K562 (cell line): ENCODE data around the gene ANO6.

ENCODE experiments used
- GTF2E2 ChIP-seq: fragments of 200-800 bp; sonication (Bioruptor generic); IDR thresholded peaks from 2 replicates; pipeline ENCODE4 v1.6.1; 2016; ENCODE audit warnings: missing genetic modification characterization, missing compliant biosample characterization
- HDAC6 ChIP-seq: IDR thresholded peaks from 2 replicates; pipeline ENCODE4 v1.6.1; 2012; ENCODE audit warnings: low read depth, mild to moderate bottlenecking, control low read depth, inconsistent platforms, low read length, moderate library complexity
- KDM1A ChIP-seq, 2 experiments: fragments of 450-650 bp; IDR thresholded peaks; 2 replicates each; pipeline ENCODE4 v1.6.1; 2016; ENCODE audit warnings: mild to moderate bottlenecking in 2 of 2
- KLF16 ChIP-seq: IDR thresholded peaks from 2 replicates; pipeline ENCODE4 v1.6.1; 2016; ENCODE audit warnings: antibody characterized with exemption
- PHF8 ChIP-seq: fragments of 200-600 bp; sonication (generic); IDR thresholded peaks from 2 replicates; pipeline ENCODE4 v1.6.1; 2012; ENCODE audit warnings: mixed run types, mild to moderate bottlenecking, inconsistent platforms, low read length, moderate library complexity, borderline replicate concordance
- POLR2A ChIP-seq: fragments of 450-650 bp; conservative IDR thresholded peaks from 2 replicates; pipeline ENCODE4 v1.6.1; 2016
- TAF1 ChIP-seq: IDR thresholded peaks from 2 replicates; pipeline ENCODE4 v1.6.1; 2011; ENCODE audit warnings: mild to moderate bottlenecking, low read length, moderate library complexity; ENCODE audit not compliant: insufficient read depth, control insufficient read depth, severe bottlenecking; ENCODE audit errors: extremely low read depth
- U2AF1 ChIP-seq: fragments of 200-400 bp; formaldehyde crosslinking; optimal IDR thresholded peaks from 2 replicates; pipeline ENCODE3; 2017; ENCODE audit warnings: mild to moderate bottlenecking, low read depth, low read length, moderate library complexity
- TF ChIP-seq, protein P1 (sequence below), 3 experiments: IDR thresholded peaks in 2 of 3; conservative IDR thresholded peaks in 1 of 3; 2 replicates each; pipeline ENCODE4 v1.5.1; 2011 to 2012; ENCODE audit warnings: low read length in 3 of 3, mild to moderate bottlenecking in 3 of 3, control low read depth in 2 of 3, improper control_type of control experiment in 1 of 3, inconsistent platforms in 1 of 3, low read depth in 1 of 3, mixed read lengths in 1 of 3, moderate library complexity in 1 of 3; ENCODE audit not compliant: insufficient read depth in 2 of 3
- TF ChIP-seq, protein P2 (sequence below): sonication (generic); formaldehyde crosslinking; IDR thresholded peaks from 2 replicates; pipeline ENCODE4 v1.8.1; 2023; ENCODE audit warnings: mild to moderate bottlenecking, missing genetic modification reagents
- TF ChIP-seq, protein P3 (sequence below), 2 experiments: fragments of 450-650 bp; formaldehyde crosslinking in 1 of 2; IDR thresholded peaks; 2 replicates each; pipeline versions ENCODE4 v1.4.0 to v1.6.1; 2014 to 2020; ENCODE audit warnings: mild to moderate bottlenecking in 2 of 2, borderline replicate concordance in 1 of 2, low read depth in 1 of 2

DNA sequence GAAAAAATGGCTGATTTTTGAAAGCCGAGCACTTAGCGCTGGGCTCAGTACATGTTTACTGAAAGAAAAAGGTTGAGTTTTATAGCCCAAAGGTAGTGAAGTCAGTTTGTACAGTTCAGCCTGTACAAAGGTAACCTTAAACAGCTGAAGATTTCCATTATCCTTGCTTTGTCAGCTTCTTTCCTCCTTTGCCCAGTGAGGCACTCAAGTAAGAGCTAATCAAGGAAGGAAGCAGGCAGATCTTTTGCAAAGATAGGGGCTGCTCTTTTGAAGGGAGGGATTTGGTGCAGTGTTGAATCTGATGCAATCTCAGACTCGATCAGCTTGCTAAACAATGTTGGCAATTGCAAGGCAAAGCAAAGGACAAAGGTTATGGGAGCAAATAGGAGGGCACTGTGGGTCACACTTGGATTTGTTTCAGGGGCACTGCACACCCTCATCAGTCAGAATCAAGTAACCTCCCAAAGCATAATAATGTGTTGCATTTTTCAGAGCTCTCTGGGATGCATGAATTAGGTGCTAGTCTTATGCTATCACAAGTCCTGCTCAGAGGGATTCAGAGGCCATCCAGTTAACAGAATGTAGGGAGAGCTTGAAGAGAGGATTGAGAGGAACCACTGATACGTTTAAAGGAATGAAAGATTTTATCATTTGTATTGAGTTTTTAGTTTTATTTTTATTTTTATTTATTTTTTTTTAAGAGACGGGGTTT, 44.4 kb downstream of the ANO6 start:
- TF ChIP-seq GTF2E2 (tag) (no peak), HDAC6 (no peak), TAF1 (no peak), KLF16 (no peak), POLR2A (no peak), KDM1A (IDR thresholded peaks at IDR 0.05) (no peak), U2AF1 (no peak), PHF8 (no peak)
- TF ChIP-seq, protein P1, sequence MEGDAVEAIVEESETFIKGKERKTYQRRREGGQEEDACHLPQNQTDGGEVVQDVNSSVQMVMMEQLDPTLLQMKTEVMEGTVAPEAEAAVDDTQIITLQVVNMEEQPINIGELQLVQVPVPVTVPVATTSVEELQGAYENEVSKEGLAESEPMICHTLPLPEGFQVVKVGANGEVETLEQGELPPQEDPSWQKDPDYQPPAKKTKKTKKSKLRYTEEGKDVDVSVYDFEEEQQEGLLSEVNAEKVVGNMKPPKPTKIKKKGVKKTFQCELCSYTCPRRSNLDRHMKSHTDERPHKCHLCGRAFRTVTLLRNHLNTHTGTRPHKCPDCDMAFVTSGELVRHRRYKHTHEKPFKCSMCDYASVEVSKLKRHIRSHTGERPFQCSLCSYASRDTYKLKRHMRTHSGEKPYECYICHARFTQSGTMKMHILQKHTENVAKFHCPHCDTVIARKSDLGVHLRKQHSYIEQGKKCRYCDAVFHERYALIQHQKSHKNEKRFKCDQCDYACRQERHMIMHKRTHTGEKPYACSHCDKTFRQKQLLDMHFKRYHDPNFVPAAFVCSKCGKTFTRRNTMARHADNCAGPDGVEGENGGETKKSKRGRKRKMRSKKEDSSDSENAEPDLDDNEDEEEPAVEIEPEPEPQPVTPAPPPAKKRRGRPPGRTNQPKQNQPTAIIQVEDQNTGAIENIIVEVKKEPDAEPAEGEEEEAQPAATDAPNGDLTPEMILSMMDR (IDR thresholded peaks at IDR 0.05 in 2 of 3, conservative IDR thresholded peaks at IDR 0.05 in 1 of 3; ENCODE audit: insufficient read depth in 2 of 3, low read depth in 1 of 3, low read length in 3 of 3) = no peak
- TF ChIP-seq, protein P2, sequence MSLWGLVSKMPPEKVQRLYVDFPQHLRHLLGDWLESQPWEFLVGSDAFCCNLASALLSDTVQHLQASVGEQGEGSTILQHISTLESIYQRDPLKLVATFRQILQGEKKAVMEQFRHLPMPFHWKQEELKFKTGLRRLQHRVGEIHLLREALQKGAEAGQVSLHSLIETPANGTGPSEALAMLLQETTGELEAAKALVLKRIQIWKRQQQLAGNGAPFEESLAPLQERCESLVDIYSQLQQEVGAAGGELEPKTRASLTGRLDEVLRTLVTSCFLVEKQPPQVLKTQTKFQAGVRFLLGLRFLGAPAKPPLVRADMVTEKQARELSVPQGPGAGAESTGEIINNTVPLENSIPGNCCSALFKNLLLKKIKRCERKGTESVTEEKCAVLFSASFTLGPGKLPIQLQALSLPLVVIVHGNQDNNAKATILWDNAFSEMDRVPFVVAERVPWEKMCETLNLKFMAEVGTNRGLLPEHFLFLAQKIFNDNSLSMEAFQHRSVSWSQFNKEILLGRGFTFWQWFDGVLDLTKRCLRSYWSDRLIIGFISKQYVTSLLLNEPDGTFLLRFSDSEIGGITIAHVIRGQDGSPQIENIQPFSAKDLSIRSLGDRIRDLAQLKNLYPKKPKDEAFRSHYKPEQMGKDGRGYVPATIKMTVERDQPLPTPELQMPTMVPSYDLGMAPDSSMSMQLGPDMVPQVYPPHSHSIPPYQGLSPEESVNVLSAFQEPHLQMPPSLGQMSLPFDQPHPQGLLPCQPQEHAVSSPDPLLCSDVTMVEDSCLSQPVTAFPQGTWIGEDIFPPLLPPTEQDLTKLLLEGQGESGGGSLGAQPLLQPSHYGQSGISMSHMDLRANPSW (CRISPR knock-in tag) = no peak
- TF ChIP-seq, protein P3, sequence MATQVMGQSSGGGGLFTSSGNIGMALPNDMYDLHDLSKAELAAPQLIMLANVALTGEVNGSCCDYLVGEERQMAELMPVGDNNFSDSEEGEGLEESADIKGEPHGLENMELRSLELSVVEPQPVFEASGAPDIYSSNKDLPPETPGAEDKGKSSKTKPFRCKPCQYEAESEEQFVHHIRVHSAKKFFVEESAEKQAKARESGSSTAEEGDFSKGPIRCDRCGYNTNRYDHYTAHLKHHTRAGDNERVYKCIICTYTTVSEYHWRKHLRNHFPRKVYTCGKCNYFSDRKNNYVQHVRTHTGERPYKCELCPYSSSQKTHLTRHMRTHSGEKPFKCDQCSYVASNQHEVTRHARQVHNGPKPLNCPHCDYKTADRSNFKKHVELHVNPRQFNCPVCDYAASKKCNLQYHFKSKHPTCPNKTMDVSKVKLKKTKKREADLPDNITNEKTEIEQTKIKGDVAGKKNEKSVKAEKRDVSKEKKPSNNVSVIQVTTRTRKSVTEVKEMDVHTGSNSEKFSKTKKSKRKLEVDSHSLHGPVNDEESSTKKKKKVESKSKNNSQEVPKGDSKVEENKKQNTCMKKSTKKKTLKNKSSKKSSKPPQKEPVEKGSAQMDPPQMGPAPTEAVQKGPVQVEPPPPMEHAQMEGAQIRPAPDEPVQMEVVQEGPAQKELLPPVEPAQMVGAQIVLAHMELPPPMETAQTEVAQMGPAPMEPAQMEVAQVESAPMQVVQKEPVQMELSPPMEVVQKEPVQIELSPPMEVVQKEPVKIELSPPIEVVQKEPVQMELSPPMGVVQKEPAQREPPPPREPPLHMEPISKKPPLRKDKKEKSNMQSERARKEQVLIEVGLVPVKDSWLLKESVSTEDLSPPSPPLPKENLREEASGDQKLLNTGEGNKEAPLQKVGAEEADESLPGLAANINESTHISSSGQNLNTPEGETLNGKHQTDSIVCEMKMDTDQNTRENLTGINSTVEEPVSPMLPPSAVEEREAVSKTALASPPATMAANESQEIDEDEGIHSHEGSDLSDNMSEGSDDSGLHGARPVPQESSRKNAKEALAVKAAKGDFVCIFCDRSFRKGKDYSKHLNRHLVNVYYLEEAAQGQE (IDR thresholded peaks at IDR 0.05; ENCODE audit: borderline replicate concordance) = no peak; the same call in 1 of the 2 replicates
- TF ChIP-seq, protein P3 (CRISPR knock-in tag; IDR thresholded peaks at IDR 0.05; ENCODE audit: low read depth) = no peak
